Umbilical cord (tissue), 2 donors: ENCODE results near the gene FAM120AOS. TPM values are rescaled to one million over a fixed set of nuclear protein-coding genes. Genes with fewer than 3 reads are reported as not detected.
A peak's percentile ranks its signal among the peaks of the same experiment; 100 is the strongest.
"Not testable (repeated sequence)": the region's sequence is repeated elsewhere in the genome, so short reads cannot be mapped to it uniquely, and the experiment has no call there.

Experiments
- DNase-seq: peaks from one replicate; pipeline ENCODE4 v3.0.0-alpha.2; 2015; ENCODE audit warnings: low spot score
- total RNA-seq: library from RNA; depleted of rRNA; stranded (reverse); fragments of >200 nt; gene quantifications from one replicate; pipeline ENCODE4 v1.2.3, GENCODE V29; 2014; ENCODE audit warnings: low replicate concordance; ENCODE audit not compliant: insufficient read depth

FAM120AOS gene
- total RNA-seq, 1 donor from 2014 or later = 52.5 TPM

DNA sequence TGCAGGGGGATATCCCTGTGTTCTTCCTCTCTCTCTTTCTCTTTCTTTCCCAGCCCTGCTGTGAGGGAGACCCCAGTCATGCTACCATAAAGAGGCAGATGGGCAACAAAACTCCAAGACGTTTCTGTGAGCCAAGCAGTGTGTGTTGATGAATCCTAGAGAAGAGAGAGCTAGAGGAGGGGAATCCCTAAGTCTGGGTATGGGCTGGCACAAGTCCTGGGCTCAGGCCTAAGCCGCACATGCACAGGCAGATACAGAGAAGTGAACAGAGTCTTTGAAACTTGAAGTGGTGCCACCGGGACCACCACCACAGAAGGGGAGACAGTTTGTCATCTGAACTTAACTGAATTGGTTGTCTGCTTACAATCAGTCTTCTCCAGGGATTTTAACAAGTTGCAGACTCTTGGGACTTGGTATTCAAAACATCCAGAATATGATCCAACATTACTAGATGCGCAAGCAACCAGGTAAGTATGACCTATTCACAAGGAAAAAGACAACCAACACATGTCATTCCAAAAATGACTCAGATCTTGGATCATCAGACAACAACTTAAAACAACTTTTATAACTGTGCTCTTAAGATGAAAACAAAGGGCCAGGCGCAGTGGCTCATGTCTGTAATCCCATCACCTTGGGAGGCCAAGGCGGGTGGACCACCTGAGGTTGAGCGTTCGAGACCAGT lies 12.3 kb downstream of the FAM120AOS start:
- no peak for DNase-seq

DNA sequence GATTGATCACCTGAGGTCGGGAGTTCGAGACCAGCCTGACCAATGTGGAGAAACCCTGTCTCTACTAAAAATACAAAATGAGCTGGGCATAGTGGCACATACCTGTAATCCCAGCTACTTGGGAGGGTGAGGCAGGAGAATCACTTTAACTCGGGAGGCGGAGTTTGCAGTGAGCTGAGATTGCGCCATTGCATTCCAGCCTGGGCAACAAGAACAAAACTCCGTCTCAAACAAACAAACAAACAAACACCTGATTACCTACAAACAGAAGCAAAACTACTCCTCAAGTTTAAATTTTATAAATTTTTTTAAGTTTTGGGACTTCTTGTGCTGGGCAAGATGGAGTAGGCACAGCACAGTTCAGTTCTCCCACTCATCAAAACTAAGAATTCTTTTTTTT lies 14.1 kb downstream of the FAM120AOS start:
- DNase-seq = not testable (repeated sequence)

DNA sequence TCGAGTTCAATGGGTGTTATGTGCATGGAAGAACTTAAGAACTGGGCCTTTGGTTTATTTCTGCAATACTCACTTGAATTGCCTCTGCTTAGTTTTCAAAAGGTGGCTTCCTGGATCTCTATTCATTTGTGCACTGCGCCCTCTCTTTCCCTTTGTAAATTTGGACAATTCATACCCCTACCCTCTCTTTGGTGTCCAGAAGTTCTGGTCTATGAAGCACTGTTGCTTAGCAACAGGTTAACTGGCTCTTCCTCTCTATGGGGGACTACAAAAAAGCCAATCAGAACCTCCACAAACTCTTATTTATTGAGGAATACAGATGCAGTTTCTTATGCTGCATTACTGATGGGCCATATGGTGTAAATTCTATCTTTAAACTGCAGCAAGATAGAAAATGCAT lies 15.4 kb downstream of the FAM120AOS start:
- DNase-seq = no peak

DNA sequence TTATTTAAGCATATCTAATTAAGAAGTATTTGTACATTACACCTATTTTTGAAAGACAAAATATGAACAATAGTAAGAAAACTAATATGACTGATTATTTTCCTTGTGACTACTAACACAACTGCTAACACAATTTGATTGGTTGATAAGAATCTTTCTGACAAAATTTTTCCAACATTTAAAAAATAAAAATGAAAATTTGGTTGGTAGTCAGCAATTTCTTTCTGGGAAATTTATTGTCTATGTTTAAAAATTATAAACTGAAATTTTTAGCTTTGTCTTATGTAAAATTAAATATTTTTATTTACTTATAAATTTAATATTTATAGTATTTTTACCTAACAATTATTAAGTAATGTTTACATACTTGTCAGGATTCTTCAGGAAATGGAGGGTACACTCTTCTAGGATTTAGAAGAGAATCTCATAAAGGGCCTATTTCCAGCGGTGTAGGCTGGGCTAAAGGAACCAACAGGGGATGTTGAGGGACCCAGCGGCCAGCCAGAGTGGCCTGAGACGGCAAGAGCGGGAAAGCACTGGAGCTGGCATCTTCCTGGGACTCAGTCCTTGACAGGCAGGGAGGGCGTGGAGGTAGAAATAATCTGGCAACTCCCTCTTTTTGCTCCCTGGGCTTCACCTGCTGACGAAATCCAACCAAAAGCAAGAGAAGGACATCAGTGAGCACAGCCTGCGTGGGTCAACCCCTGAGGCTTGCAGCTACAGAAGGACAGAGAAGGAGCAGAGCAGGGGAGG lies 16.6 kb downstream of the FAM120AOS start:
- DNase-seq = no peak

DNA sequence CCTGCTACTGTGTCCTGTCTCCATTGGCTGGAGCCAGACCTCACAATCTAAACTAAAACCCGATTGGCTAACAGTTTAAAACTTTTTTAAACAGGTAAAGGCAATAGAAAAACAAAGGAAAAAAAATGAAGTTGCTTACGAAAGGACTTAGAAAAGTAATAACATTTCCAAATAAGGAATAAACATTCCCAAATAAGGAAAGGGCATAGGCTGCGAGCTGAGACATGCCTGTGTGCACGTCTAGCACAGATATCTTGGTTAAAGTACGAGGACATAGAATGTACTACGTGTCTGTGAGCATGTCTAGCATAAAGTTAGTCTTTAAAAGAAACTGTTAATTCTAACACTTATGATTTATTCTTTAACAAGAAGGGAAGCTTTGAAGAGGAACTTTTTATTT lies 17.2 kb downstream of the FAM120AOS start:
- no peak for DNase-seq

DNA sequence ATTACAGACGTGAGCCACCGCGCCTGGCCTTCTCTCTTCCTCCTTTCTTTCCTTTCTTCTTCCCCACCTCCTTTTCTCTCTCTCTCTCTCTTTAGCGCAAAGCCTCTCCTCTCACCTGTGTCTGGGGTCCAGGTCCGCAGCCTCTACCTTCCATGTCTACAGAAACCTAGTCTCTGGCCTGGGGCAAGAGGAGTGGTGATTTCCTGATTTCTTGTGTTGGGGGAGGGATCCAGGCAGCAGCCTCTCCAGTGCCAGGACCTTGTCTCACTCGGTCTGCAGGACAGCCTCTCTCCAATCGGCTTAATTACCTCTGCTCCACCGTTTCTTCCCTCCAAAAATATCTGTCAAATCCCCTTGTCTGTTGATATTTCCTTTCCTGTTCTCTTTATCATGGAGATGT lies 18.0 kb downstream of the FAM120AOS start:
- no peak for DNase-seq

DNA sequence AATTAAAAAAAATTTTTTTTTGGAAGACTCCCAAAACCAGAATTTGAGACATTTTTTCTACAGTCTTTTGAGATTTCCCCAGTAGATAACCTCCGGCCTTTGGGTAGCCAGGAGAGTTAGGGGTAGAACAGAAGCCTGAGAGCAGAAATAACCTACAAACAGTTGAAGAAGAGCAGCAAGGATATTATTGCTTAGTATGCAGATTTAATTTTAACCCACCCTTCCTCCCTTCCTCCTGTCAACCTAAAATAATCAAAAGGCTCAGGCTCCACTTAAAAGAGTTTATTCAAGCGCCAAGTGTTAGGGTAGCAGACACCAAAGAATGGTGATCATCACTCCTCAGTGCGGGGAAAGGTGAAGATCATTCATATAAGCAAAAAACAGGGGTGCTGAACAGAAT lies 19.3 kb downstream of the FAM120AOS start:
- no peak for DNase-seq

DNA sequence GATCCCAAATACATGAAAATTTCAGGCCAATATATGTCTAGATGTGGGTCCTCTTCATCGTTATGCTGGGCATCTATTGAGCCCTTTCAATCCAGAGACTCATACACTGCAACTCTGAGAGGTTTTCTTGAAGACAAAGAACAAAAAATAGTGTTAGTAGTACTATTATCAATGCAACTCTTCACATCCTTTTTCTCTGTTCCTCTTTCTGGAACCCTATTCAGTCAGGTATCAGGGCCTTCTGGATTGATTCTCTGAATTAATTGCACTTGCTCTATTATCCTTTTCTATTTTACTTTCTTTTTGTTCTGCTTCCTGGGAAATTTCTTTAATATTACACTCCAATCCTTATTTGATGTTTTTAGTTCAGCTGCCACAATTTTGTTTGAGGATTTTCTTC lies 20.4 kb downstream of the FAM120AOS start:
- no peak for DNase-seq

DNA sequence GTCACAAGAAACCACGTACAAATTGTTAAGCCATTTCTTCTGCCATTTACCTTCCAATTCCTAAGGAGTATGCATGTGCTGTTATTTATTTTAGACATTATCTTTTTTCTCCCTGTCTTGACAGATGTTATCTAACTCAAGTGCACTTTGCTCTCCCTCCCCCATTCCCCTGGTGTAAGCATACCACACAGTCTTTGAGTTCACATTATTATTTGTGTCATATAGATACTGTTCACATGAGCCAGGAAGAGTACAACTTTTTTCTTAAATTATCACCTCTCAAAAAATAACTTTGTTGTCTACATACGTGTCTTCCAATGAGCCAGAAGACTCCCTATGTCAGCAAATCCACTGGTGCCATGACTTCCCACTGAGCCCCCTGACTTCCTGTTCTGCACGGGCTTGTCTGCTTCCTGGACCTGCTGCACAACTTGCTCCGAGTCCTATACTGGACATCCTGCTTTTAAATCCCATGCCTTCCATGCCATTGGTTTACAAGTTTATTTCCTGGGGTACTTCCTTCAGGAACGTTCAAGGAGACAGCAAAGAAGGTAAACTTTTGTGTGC lies 21.8 kb downstream of the FAM120AOS start:
- peak; percentile 16 for DNase-seq

DNA sequence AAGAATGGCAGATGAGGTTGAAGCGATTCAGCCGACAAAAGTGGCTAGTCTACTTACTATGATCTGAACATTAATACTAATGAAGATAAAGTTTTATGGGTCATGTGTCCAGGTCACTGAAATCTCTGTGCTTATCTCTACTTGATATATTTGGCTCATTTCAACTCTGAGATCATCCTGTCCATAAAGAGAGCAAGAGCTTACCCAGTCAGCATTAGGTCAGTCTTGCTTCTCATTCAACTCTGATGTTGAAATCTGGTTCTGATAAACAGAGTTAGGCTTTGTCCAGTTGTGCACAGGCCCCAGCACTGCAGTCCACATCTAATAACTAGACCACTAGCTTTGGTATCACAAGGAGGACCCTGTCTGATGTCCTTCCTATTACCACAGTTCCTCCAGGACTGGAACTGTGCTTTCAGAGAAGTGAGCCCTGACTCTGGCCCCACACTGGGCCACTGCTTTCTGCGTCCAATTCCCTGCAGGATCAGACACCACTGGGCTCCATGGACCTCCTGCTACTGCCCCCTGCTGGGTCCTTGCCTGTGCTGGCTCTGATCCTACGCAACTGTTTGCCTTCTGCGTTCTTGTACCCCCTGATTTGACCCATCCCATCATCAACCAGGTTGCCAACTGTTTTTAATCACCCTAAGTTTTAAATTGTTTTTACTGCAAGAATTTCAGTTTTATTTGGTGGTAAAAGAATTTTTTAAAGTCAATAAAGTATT lies 25.6 kb downstream of the FAM120AOS start:
- DNase-seq = no peak

DNA sequence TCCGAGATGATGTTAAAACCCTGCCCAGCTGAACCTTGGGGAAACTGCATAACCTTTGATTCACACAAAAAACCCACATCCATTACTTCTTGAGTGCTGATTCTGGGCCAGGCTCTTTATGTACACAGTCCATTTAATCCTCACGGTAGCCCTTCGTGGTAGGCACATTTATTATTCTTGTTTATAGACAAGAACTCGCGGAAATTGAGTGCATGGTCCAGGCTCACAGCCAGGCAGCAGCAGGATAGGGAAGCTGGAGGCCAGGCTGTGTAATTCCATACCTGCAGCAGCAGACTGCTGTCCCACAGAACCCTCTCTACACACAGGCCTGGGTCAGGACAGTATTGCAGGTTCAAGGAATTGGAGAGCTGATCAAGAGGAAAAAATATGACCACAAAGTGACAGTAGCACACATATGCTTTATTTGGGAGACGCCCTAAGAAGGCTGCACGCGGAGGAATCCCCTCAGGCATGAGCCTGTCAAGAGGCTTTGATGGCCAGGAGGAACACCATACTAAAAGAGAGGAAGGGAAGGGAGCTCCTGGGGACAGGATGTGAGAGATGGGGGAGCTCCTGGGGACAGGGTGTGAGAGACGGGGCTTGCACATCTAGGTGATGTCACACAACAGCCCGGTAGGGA lies 30.3 kb downstream of the FAM120AOS start:
- DNase-seq = no peak

DNA sequence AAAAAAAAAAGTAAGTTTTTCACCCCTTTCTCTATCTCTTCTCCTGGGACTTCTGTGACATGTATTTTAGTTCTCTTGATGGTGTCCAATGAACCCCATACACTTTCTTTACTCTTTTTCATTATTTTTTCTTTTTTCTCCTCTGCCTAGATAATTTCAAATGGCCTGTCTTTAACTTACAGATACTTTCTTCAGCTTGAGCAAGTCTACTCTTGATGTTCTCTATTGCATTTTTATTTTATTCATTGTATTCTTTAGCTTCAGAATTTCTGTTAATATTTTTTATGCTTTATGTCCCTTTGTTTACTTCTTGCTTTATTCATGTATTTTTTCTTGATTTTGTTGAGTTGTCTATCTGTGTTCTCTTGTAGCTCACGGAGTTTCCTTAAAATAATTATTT lies 34.4 kb downstream of the FAM120AOS start:
- DNase-seq = no peak

DNA sequence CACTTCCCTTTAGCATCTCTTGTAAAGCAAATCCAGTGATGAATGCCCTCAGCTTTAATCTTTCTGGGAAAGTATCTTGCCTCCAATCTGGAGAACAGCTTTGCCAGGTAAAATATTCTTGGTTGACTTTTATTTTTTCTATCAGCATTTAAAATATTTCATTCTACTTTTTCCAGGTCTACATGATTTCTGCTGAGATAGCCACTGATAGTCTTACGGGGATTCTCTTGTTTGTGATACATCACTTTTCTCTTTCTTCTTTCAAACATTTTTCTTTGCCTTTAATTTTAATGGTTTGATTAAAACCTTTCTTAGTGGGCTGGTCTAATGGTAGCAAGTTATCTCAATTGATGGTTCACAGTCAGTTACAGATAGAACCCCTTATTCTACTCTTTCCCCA lies 35.8 kb downstream of the FAM120AOS start:
- DNase-seq = no peak

DNA sequence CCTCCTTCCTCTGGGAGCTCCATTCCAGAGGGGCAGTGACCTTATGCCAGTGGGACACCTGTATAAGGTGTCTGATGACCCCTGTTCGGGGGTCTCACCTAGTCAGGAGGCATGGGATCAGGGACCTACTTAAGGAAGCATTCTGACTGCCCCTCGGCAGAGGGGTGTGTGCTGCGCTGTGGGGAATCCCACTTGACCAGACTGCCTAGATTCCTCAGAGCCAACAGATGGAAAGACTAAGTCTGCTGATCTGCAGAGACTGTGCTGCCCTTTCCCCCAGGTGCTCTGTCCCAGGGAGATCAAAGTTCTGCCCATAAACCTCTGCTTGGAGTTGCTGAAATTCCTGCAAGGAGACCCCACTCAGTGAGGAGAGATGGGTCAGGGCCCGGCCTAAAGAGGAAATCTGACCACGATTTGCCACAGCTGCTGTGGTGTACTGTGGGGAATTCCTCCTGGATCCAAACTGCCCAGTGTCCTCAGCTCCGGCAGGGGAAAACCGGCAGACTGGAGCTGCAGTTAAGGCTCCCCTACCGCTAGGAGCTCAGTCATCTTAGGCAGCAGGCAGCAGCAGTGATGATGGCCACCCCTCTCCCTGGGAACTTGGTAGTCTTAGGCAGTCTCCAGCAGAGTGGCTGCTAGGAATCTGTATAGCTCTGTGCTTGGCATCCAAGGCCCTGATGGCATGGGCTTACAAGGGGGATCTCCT lies 36.7 kb downstream of the FAM120AOS start:
- no peak for DNase-seq

DNA sequence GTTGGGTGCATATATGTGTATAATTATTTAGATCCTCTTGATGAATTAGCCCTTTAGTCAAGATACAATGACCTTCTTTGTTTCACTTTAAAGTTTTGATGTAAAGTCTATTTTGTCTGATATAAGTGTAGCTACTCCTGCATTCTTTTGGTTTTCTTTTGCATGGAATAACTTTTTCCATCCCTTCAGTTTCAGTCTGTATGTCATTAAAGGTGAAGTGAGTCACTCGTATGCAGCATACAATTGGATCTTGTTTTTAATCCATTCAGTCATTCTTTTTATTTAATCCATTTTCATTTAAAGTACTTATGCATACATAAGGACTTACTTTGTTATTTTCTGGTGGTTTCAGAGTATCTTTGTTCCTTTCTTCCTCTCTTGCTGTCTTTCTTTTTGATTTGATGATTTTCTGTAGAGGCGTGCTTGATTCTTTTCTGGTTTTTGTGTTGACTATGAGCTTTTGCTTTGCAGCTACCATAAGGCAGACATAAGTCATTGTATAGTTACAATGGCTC lies 38.1 kb downstream of the FAM120AOS start:
- DNase-seq = no peak

DNA sequence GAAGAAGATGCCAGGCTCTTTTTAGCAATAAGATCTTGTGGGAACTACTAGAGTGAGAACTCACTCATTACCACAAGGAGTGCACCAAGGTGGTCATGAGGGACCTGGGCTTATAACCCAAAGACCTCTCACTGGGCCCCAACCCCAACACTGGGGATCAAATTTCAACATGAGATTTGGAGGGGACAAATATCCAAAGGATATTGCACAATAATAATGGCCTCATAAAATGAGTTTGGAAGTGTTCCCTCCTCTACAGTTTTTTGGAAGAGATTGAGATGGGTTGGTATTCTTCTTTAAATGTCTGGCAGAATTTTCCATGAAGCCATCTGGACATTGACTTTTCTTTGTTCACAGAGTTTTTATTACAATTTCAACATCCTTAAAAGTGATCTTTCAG lies 39.9 kb downstream of the FAM120AOS start:
- DNase-seq = no peak

DNA sequence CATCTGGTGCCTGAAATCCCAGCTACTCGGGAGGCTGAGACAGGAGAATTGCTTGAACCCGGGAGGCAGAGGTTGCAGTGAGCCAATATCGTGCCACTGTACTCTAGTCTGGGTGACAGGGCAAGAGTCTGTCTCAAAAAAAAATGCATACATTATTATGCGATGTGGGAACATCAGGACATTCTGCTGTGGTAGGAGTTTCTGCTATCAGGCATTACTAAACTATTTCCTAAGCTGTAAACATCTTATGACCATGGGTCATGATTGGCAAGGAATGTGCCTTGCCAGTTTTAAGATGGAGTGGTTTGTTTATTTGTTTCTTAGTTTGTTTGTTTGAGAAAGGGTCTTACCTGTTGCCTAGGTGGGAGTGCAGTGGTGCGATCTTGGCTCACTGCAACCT lies 47.0 kb downstream of the FAM120AOS start:
- no peak for DNase-seq

DNA sequence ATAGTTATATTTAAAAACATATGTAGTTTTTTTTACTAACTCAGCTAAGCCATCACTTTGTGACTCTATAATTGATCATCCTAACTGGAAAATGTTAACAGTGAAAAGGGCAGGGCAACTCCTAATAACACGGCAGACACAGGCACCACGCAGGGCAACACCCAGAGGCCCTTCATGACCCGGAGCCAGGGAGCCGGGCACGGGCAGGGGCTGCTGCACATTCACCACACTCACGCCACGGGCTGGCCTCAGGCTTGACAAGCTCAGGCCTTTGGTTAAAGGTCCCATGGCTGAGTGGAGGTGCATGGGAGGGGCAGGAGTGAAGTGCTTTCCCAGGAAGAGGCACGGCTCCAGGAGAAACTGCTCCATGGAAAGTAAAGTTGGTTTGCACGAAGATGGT lies 54.9 kb downstream of the FAM120AOS start:
- no peak for DNase-seq

DNA sequence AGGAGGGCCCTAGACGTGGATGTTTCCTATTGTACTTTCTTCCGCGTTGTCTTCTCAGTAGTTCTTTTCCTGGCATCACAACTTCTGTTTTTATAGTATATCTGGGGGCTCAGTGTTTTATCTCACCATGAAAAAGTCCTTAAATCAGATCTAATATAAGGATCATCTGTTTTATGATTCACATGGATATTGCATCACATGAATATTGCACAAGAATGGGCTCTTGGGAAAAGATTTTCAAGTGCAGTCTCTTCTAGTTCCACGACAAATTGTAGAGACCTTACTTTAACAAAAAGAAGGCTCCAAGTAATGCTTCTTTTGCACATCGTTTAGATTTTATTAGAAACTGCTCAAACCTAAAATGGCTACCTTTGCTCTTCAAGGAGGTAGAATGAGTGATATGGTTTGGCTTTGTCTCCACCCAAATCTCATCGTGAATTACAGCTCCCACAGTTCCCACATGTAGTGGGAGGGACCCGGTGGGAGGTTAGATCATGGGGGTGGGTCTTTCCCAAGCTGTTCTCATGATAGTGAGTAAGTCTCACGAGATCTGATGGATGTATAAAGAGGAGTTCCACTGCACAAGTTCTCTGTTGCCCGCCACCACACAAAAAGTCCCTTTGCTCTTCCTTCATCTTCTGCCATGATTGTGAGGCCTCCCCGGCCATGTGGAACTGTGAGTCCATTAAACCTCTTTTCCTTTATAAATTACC lies 55.6 kb downstream of the FAM120AOS start:
- DNase-seq = peak; percentile 79
